HK-2 (cell line): ENCODE results near the gene ELOA.
"Not testable (repeated sequence)": the region's sequence is repeated elsewhere in the genome, so short reads cannot be mapped to it uniquely, and the experiment has no call there.

Source experiments
- DNase-seq: peaks from one replicate; pipeline ENCODE4 v3.0.0-alpha.2; 2018; ENCODE audit not compliant: unreplicated experiment

Gene ELOA

DNA sequence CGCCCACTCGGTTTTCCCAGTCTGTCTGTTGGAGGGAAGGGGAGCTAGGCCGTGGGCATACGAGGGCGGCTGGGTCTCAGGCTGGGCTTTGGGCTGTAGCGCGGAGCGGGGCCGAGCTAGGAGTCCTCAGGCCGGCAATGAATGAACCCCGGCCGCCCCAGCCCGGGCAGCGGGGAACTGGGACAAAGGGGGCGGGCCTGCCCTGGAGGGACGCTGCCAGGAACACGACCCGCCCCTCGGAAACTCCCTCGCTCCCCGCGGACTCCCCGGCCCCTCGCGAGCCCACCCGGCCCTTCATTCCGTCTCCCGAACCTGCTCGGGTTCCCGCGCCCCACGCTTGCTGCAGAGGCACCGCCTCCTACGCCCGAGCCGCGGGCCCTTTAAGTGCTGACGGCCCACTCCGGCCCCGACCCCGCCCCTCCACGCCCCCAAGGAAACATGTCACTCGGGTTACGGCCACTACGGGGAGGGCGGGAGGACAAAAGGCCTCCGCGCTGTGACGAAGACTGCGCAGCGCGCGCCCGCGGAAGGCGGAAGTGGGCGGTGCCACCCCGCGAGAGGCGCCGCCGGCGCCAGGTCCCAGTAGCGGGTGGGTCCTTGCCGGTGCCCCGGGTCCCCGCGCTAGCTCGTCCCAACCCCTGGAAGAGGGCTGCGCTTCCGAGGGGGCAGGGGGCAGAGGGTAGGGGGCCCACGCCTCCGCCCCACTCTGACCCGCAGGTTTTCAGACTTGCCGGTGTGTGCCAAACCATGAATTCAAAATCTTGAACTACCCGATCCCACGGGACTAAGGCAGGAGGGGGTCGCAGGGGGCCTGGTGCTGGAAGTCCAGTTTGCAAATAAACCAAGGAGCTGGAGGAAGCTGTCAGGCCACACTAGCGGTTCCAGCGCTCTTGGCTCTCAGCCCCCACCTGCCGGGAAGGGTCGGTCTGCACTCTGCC, 57.4 kb downstream of the ELOA start, which contains the start of gene GALE:
Gene GALE (minus strand): TSS at position 355 of the 938 bp plus-strand sequence. CDS start 1,747 bp downstream, outside the sequence.
- DNase-seq: peak; percentile 98

DNA sequence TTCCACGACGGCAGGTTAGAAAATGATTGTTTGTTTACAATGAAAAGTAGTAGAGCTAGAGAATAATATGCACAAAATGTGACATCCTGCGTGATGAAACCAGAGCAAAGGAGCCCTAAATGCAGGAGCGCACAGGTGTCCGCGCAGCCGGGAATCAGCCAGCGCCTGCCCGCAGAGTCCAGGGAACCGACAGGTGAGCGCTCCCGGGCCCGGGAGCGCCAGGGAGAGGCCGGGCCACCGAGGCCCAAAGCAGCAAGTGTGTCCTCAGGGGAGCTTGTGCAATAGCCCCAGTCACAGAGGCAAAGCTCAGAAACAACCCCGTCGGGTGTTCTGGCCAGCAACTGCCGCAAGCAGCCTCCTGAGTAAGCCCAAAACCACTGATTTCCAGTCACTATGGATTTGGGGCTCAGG, 58.1 kb downstream of the ELOA start:
- no peak for DNase-seq

DNA sequence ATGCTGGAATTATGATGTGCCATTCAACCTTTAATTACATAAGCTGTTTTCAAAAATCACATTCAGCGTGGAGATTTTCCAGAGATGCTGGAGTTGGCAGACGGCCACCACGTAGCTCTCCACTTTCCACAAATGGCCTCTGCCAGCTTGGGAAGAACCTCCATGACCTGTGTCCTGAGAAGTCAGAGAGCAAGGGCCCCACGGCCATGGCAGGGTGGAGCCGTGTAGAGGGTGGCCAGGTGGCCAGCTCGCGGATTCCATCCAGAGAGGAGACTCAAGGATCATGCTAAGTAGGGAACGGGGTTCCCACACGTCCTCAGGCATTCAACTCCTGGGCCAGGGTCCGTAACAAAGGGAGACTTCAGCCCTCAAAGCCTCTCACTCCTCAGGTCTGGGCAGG, 58.6 kb downstream of the ELOA start:
- DNase-seq: no peak

DNA sequence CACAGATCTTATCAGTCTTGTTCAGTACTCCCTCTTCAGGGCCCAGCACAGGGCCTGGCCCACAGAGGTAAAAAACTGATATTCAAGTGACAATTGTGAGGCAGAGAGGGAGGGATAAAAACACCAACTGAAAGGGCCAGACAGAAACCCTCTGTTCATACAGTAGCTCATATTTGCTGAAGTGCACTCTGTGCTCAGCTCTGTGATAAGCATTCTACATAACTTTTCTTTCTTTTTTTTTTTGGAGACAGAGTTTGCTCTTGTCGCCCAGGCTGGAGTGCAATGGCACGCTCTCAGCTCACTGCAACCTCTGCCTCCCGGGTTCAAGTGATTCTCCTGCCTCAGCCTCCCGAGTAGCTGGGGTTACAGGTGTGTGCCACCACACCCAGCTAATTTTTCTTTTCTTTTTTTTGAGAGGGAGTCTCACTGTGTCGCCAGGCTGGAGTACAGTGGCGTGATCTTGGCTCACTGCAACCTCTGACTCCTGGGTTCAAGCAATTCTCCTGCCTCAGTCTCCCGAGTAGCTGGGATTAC, 59.6 kb downstream of the ELOA start:
- DNase-seq: not testable (repeated sequence)

DNA sequence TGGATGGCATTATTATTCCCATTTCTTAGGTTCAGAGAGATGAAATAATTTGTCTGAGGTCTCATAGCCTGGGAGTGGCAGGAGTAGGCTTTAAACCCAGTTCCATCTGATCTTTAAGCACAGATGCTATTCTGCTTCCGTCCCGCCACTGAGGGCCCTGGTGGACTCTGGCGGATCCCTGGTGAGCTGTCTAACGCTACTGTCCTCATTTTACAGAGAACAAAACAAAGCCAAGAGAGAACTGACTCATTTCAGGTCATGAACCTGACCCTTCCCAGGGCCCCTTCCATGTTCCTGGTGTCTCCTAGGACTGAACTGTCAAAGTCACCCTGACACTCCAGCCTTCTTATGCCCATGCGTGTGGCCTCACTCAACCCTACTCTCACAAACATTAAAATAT, 60.4 kb downstream of the ELOA start:
- no peak for DNase-seq

DNA sequence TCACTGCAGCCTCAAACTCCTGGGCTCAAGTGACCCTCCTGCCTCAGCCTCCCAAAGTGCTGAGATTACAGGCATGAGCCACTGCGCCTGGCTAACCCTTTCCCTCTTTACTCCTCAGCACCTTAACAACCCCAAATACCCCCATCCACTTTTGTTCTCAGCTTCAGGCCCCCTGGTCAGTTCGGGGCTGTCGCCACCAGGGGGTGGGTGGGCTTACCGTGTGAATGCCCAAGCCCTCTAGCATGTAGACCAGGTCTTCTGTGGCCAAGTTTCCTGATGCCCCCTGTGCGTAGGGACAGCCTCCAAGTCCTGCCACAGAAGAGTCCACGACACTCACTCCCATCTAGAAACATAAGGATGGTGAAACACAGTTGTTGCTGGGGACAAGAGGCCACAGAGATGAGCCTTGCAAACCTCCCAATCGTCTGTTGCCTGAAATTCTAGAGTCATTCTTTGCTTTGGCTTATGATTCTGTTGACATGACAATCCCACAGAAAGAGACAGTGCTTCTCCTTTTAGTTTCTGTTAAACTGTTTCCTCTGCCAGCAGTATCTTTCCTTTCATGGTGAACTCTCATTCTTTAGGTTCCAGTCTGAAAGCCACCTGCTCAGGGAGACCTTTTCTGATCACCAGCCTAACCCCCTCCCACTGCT, 61.0 kb downstream of the ELOA start:
- DNase-seq: no peak

DNA sequence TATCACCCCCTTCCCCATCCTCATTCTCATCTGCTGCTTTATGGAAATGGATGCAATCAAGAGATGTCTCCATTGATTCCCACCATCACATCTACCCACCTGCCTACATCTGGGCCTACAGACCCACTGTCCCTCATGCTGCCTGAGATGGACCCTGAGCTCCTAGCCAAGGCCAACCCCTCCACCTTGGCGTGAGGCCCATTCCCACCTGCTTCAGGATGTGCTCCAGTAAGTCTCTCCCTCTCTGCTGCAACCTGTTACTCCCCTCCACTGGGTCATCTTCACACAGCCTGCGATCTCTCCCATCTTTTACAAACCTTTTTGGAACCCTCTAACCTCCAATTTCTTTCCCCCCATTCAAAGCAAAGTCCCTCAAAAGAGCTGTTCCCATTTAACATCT, 61.8 kb downstream of the ELOA start:
- DNase-seq: no peak

DNA sequence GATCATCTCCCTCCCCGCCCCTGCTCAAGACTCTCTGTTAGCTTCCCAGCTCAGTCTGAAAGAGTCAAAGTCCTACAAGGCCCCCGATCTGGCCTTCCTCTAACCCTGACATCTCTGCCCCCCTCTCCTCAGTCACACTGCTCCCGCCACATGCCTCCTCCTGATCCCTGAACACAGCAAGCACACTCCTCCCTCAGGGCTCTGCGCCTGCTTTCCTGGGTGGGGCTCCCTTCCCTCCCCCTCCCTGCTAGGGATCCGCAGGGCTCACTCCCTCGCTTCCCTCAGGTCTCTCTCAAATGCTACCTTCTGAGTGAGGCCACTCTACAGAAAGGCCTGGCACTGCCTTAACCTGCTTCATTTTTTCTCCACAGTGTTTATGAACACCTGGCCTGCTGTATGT, 63.0 kb downstream of the ELOA start:
- no peak for DNase-seq

DNA sequence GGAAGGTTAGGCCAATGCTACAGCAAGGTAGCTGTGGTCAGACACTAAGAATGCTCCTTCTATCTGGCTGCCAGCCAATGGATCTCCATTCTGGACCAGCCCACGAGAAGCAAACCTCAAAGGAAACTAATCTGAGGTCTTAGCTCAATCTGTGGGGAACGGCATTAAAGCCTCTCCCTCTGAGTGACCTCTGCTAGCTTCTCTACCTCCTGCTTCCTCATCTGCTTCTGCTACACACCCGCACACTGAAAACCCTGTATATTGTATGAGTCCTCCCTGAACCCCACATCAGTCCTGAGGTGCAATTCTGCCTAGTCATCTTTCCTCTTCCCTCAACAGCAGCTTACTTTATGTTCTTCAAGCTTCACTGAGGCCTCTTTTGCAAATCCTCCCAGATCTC, 64.2 kb downstream of the ELOA start:
- DNase-seq: no peak

DNA sequence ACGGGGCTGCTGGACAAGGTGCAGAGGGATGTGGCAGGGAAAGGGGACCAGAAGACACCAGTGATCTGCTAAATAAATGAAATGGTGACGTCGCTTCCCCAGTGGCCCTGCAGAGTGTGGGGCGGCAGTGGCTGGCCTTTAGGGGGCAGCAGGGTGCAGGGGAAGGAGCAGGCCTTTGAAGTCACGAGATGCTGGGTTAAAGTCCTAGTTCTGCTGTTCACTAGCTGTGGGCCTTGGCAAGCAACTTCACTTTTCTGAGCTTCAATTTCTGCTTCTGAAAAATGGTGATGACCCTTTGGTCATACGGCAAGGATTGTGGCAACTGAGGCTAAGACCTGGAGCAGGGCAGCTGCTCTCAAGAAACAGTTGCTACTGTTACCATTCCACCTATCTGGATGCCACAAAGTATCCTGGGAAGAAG, 66.5 kb downstream of the ELOA start:
- peak; percentile 70 for DNase-seq

DNA sequence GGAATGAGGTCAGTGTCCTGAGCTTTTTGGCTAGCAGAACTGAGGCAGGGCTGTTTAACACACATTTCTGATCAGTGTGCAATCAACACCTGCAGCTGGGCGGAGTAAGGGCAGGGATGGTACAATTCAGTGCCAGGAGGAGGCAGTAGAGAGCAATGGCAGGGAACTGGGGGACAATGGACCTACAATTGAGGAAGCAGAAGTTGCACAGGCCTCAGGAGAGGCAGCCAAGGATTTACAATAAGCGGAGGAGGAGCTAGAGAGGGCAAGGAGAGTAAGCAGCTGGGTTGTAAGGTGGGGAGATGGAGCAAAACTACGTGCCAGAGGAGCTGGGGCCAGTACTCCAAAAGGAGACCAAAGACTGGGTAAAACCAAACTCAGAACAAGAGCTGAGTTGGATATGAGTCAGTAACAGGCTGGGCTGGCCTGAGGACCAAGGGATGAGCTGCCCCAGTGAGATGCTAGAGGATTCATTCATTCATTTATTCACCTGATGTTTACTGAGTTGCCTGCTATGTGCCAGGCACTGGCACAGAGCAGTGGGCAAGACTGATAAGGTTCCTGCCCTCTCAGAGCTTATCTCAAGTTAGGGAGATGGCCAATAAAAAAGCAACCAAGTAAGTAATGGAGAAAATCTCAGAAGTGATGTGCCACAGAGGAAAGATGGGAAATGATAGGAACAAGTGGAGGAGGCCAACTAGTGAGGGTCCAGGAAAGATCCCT, 67.7 kb downstream of the ELOA start:
- no peak for DNase-seq
